Activated CD4-positive, alpha-beta memory T cell treated with anti-CD3 and anti-CD28 coated beads, Interleukin-2, amount 10 ng/mL, durations not matched to agents 7 days and 5 days (primary cell): ENCODE results near the gene HAPSTR1. TPM values are rescaled to one million over a fixed set of nuclear protein-coding genes. Genes with fewer than 3 reads are reported as not detected.

Source experiments
- CTCF ChIA-PET: fragments of 350-600 bp; sonication (Branson Sonifier 250); formaldehyde crosslinking; loops from one replicate; lab custom pipeline; 2021; ENCODE audit warnings: antibody characterized with exemption, inconsistent platforms; lab: Charles Lee
- POLR2A ChIA-PET: fragments of 350-600 bp; sonication (Branson Sonifier 250); formaldehyde crosslinking; loops from one replicate; lab custom pipeline; 2021; ENCODE audit warnings: antibody characterized with exemption; lab: Charles Lee
- DNase-seq: peaks from one replicate; pipeline ENCODE4 v3.0.0-alpha.2; 2020
- H3K27ac Mint-ChIP-seq: one replicate; pipeline ENCODE4 v1.8.0; 2021; ENCODE audit warnings: mild to moderate bottlenecking, mixed read lengths
- H3K27me3 Mint-ChIP-seq: one replicate; pipeline ENCODE4 v1.8.0; 2021; ENCODE audit warnings: mixed read lengths
- H3K36me3 Mint-ChIP-seq: one replicate; pipeline ENCODE4 v1.8.0; 2021; ENCODE audit warnings: low read depth, mixed read lengths
- H3K4me1 Mint-ChIP-seq: one replicate; pipeline ENCODE4 v1.8.0; 2021; ENCODE audit warnings: mixed read lengths
- H3K4me3 Mint-ChIP-seq: one replicate; pipeline ENCODE4 v1.8.0; 2021; ENCODE audit warnings: mild to moderate bottlenecking, mixed read lengths
- H3K9me3 Mint-ChIP-seq: one replicate; pipeline ENCODE4 v1.8.0; 2021; ENCODE audit warnings: mixed read lengths
- total RNA-seq, 2 experiments: library from RNA; stranded (reverse); gene quantifications; one replicate each; pipeline ENCODE4 v1.2.3, GENCODE V29; 2021

The HAPSTR1 gene
- total RNA-seq, 2 experiments from 2014 or later = 65.1 to 65.3 TPM

DNA sequence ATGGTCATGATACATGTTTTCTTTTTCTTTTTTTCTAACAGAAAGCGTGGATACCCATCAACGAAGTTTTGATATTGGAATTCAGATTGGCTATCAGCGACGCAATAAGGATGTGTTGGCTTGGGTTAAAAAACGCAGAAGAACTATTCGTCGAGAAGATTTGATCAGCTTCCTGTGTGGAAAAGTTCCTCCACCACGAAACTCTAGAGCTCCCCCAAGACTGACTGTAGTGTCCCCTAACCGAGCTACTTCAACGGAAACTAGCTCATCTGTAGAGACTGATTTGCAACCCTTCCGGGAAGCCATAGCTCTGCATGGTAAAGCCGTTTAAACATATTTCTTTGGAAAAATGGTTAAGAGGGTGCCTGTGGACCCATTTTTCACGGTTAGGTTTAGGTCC is 11.5 kb downstream of the HAPSTR1 start:
- Mint-ChIP-seq H3K4me3 (peak overlapping the region; percentile 8), H3K36me3 (peaks cover 91% of the 10 kb centered on the region), H3K9me3 (no peaks in the 10 kb centered on the region), H3K27me3 (no peaks in the 10 kb centered on the region), H3K27ac (peak overlapping the region; percentile 75), H3K4me1 (peaks cover 90% of the 10 kb centered on the region)
- DNase-seq = no peak
- CTCF ChIA-PET = interaction anchor here (1.1 to 2.7 kb wide), 7 partner anchors 9 to 224 kb away, joined by 3 to 15 read pairs (median 5); partner anchors contain the start of gene HAPSTR1
- POLR2A ChIA-PET = interaction anchor here (0.7 to 4.0 kb wide), 11 partner anchors 10 to 186 kb away, joined by 3 to 94 read pairs (median 3); partner anchors contain the start of gene HAPSTR1

DNA sequence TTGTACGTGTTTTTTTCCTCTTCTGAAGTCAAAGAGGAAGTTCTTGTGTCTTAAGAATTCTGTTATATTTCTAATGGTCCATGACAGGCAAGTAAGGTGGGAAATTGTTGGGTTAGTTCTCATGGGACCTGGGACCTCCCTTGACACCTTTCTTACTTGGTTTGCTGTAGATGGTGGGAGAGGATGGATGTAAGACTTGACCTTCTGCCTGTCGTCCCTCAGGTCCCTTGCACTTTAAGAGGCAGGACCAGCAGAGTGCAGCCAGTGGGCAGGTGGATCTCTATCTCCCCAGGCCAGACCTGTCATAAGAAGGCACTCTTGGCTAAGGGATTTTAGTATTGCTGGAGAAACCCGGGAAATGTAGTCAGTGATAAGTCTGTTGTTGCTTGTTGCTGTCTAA is 12.1 kb downstream of the HAPSTR1 start:
- H3K27me3 Mint-ChIP-seq = no peaks in the 10 kb centered on the region
- CTCF ChIA-PET = interaction anchor here (1.1 to 2.7 kb wide), 6 partner anchors 12 to 224 kb away, joined by 3 to 15 read pairs (median 7); partner anchors contain the start of gene HAPSTR1
- peak overlapping the region; percentile 18 for H3K4me3 Mint-ChIP-seq
- H3K27ac Mint-ChIP-seq = peak overlapping the region; percentile 75
- peaks cover 88% of the 10 kb centered on the region for H3K36me3 Mint-ChIP-seq
- H3K9me3 Mint-ChIP-seq = no peaks in the 10 kb centered on the region
- DNase-seq = no peak
- peaks cover 86% of the 10 kb centered on the region for H3K4me1 Mint-ChIP-seq
- POLR2A ChIA-PET = interaction anchor here (0.7 to 4.0 kb wide), 8 partner anchors 9 to 186 kb away, joined by 3 to 94 read pairs (median 4); partner anchors contain the start of gene HAPSTR1

GRCh38 chr16:9105189-9105588 is 13.7 kb downstream of the HAPSTR1 start:
- no peaks in the 10 kb centered on the region for H3K9me3 Mint-ChIP-seq
- no peaks in the 10 kb centered on the region for H3K27me3 Mint-ChIP-seq
- no peak overlapping the region for H3K4me3 Mint-ChIP-seq
- CTCF ChIA-PET = no interaction called here
- no peak overlapping the region for H3K27ac Mint-ChIP-seq
- peaks cover 89% of the 10 kb centered on the region for H3K36me3 Mint-ChIP-seq
- H3K4me1 Mint-ChIP-seq = peaks cover 86% of the 10 kb centered on the region
- no peak for DNase-seq
- POLR2A ChIA-PET = no interaction called here

GRCh38 chr16:9107025-9107970 is 15.9 kb downstream of the HAPSTR1 start:
- Mint-ChIP-seq H3K27me3 (no peaks in the 10 kb centered on the region), H3K36me3 (peaks cover 85% of the 10 kb centered on the region), H3K9me3 (no peaks in the 10 kb centered on the region), H3K4me1 (peaks cover 81% of the 10 kb centered on the region), H3K27ac (no peak overlapping the region), H3K4me3 (no peak overlapping the region)
- no peak for DNase-seq
- ChIA-PET POLR2A (interaction anchor here (1.2 to 5.2 kb wide), 2 partner anchors 10 to 15 kb away, joined by 6 to 31 read pairs; partner anchors contain the start of gene HAPSTR1), CTCF (no interaction called here)

- Mint-ChIP-seq H3K9me3 (no peaks in the 10 kb centered on the region), H3K4me1 (peaks cover 81% of the 10 kb centered on the region), H3K4me3 (no peak overlapping the region), H3K27me3 (no peaks in the 10 kb centered on the region), H3K27ac (no peak overlapping the region), H3K36me3 (peaks cover 85% of the 10 kb centered on the region)
- DNase-seq = no peak
- POLR2A ChIA-PET = interaction anchor here (1.6 to 5.2 kb wide), 3 partner anchors 8 to 17 kb away, joined by 4 to 31 read pairs (median 8); partner anchors contain the start of gene HAPSTR1
- CTCF ChIA-PET = interaction anchor here (0.5 kb wide), 1 partner anchor 448 kb away, joined by 3 read pairs; no protein-coding TSS in a partner anchor
Measured at GRCh38 chr16:9109255-9109654, 17.8 kb downstream of the HAPSTR1 start.

DNA sequence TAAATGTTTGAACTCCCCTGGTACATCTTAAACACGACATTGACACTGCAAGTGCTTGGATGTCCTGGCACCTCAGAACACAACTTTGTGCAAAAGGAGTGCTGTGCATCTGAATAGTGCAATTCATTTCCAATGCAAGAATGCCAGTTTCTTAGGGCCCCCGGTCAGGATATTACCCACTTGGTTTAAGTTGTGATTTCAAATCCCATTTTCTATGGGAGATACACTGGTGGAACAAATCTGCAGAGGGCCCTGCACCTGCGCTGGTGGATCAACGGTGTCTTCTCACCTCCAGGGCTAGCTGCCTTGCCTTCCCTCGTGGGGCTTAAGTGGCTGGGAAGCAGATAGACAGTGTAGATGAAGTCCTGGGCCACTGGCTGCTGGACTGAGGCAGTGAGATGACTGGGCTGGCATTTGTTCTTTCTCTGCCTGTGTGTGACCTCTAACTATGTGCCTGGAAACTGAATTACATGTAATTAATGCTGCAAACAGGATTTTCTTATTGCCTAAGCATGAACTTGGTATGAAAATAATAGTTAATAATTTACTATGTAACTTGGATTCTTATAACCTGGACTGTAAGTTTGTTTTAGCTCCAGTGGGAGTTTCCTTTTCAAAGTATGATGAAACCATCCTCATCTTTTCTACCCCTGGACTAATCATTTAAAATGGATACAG is 20.9 kb downstream of the HAPSTR1 start:
- CTCF ChIA-PET = no interaction called here
- no peak overlapping the region for H3K27ac Mint-ChIP-seq

GRCh38 chr16:9112844-9113186 is 21.4 kb downstream of the HAPSTR1 start:
- no peak for DNase-seq
- Mint-ChIP-seq H3K27me3 (no peaks in the 10 kb centered on the region), H3K36me3 (peaks cover 92% of the 10 kb centered on the region), H3K4me3 (no peak overlapping the region), H3K9me3 (no peaks in the 10 kb centered on the region), H3K27ac (no peak overlapping the region), H3K4me1 (peaks cover 82% of the 10 kb centered on the region)
- ChIA-PET POLR2A (interaction anchor here (0.6 to 1.4 kb wide), 4 partner anchors 10 to 46 kb away, joined by 4 to 8 read pairs (median 4); partner anchors contain the start of gene HAPSTR1), CTCF (no interaction called here)

More for the DNA sequence above, 20.9 kb downstream of the HAPSTR1 start:
- DNase-seq = no peak
- no peak overlapping the region for H3K4me3 Mint-ChIP-seq
- peaks cover 84% of the 10 kb centered on the region for H3K4me1 Mint-ChIP-seq
- no peaks in the 10 kb centered on the region for H3K27me3 Mint-ChIP-seq
- peaks cover 92% of the 10 kb centered on the region for H3K36me3 Mint-ChIP-seq
- POLR2A ChIA-PET = interaction anchor here (1.0 to 1.4 kb wide), 4 partner anchors 10 to 21 kb away, joined by 3 to 8 read pairs (median 4); partner anchors contain the start of gene HAPSTR1
- H3K9me3 Mint-ChIP-seq = no peaks in the 10 kb centered on the region

GRCh38 chr16:9113707-9114106 is 22.3 kb downstream of the HAPSTR1 start:
- Mint-ChIP-seq H3K36me3 (peaks cover 95% of the 10 kb centered on the region), H3K27me3 (no peaks in the 10 kb centered on the region), H3K27ac (peak overlapping the region; percentile 27), H3K4me1 (peaks cover 79% of the 10 kb centered on the region), H3K9me3 (no peaks in the 10 kb centered on the region), H3K4me3 (no peak overlapping the region)
- ChIA-PET CTCF (interaction anchor here (0.5 to 1.0 kb wide), 2 partner anchors 25 to 104 kb away, joined by 3 to 4 read pairs; no protein-coding TSS in a partner anchor), POLR2A (interaction anchor here (1.0 to 1.5 kb wide), 4 partner anchors 11 to 21 kb away, joined by 3 to 8 read pairs (median 4); no protein-coding TSS in a partner anchor)
- no peak for DNase-seq

DNA sequence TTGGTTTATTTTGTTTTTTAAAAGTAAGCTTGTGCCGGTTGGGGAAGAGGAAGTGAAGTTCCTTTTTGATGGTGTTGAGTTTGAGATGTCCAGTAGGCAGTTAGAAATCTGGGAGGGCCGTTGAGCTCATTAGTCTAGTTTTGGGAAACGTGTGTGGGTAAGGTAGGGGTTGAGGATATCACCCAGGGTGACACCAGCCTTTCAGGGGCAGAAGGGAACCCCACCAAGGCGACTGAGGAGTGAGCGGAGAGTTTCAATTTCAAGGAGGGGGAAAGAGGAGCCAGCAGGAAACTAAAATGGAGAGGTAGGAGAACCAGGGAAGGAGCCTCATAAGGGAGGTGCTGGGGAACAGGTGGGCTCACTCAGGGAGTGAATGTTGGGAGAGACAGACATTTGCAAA is 22.7 kb downstream of the HAPSTR1 start:
- no peaks in the 10 kb centered on the region for H3K9me3 Mint-ChIP-seq
- ChIA-PET CTCF (interaction anchor here (1.0 kb wide), 1 partner anchor 25 kb away, joined by 4 read pairs; no protein-coding TSS in a partner anchor), POLR2A (interaction anchor here (1.0 to 1.5 kb wide), 3 partner anchors 12 to 22 kb away, joined by 3 to 5 read pairs (median 4); no protein-coding TSS in a partner anchor)
- peaks cover 75% of the 10 kb centered on the region for H3K4me1 Mint-ChIP-seq
- H3K4me3 Mint-ChIP-seq = no peak overlapping the region
- no peak for DNase-seq
- H3K36me3 Mint-ChIP-seq = peaks cover 95% of the 10 kb centered on the region
- no peaks in the 10 kb centered on the region for H3K27me3 Mint-ChIP-seq
- peak overlapping the region; percentile 27 for H3K27ac Mint-ChIP-seq

DNA sequence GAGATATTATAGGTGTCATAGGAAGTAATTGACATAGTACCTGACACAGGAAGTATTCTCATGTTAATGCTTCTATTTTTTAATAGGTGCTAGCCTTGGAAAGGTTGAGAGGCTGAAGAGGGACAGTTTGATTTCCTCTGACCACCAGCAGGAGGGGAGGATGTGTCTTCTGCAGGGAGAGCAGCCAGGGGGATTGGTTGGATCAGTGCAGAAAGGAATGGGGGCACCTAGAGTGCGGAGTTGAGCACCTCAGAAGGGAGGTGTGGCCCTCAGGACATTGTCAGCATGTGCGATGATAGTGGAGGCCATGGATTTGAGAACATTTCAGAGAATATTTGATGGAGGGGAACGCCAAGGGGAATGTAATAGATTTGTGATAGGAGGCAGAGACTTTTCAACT is 23.4 kb downstream of the HAPSTR1 start:
- Mint-ChIP-seq H3K4me3 (no peak overlapping the region), H3K27ac (no peak overlapping the region), H3K27me3 (no peaks in the 10 kb centered on the region), H3K4me1 (peaks cover 70% of the 10 kb centered on the region), H3K9me3 (no peaks in the 10 kb centered on the region), H3K36me3 (peaks cover 95% of the 10 kb centered on the region)
- DNase-seq = no peak
- ChIA-PET POLR2A (interaction anchor here (1.2 to 1.5 kb wide), 2 partner anchors 12 to 21 kb away, joined by 4 to 5 read pairs; no protein-coding TSS in a partner anchor), CTCF (no interaction called here)

DNA sequence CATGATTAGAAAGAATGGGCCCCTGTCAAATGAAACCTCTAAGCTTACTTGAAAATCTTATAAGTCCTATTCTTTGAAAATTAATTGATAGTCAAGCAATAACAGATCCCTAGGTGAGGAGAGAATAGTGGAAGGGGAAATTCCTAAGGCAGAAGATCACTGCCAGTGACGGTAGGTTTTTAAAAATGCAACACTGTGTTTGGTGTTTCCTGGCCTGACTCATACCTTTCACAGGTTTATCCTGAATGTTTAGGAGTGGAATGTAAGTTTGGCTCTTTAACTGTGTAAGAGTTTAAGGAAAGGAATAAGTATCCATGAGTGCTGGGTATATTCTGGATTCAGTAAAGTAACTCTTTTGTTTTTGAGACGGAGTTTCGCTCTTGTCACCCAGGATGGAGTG is 23.8 kb downstream of the HAPSTR1 start:
- POLR2A ChIA-PET = interaction anchor here (1.5 kb wide), 1 partner anchor 13 kb away, joined by 5 read pairs; no protein-coding TSS in a partner anchor
- H3K27me3 Mint-ChIP-seq = no peaks in the 10 kb centered on the region
- H3K9me3 Mint-ChIP-seq = no peaks in the 10 kb centered on the region
- DNase-seq = no peak
- peaks cover 67% of the 10 kb centered on the region for H3K4me1 Mint-ChIP-seq
- H3K27ac Mint-ChIP-seq = no peak overlapping the region
- CTCF ChIA-PET = no interaction called here
- H3K4me3 Mint-ChIP-seq = no peak overlapping the region
- H3K36me3 Mint-ChIP-seq = peaks cover 95% of the 10 kb centered on the region

DNA sequence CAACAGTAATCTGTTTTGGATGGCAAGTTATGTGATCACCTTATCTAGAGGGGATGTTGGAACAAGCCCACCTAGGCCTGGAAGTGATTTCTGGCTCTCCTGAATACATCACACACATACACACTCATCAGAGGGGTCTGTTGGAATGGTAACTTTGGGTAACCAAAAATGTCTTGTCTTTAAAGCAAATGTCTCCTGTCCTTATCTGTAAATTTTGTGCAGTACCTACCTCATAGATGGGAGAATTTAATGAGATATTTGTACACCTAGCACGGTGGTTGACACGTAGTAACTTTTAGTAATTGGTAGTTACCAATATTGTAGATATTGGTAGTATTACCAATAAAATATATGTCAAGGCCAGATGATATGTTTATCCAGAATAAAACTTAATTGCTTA is 24.7 kb downstream of the HAPSTR1 start:
- Mint-ChIP-seq H3K27ac (no peak overlapping the region), H3K27me3 (no peaks in the 10 kb centered on the region), H3K4me1 (peaks cover 59% of the 10 kb centered on the region), H3K9me3 (no peaks in the 10 kb centered on the region), H3K4me3 (no peak overlapping the region), H3K36me3 (peaks cover 92% of the 10 kb centered on the region)
- CTCF ChIA-PET = no interaction called here
- DNase-seq = no peak
- POLR2A ChIA-PET = no interaction called here
